ENCODE measurements around the gene DYDC1.
A peak's percentile ranks its signal among the peaks of the same experiment; 100 is the strongest.
"Not testable (repeated sequence)": the region's sequence is repeated elsewhere in the genome, so short reads cannot be mapped to it uniquely, and the experiment has no call there.

The DYDC1 gene

DNA sequence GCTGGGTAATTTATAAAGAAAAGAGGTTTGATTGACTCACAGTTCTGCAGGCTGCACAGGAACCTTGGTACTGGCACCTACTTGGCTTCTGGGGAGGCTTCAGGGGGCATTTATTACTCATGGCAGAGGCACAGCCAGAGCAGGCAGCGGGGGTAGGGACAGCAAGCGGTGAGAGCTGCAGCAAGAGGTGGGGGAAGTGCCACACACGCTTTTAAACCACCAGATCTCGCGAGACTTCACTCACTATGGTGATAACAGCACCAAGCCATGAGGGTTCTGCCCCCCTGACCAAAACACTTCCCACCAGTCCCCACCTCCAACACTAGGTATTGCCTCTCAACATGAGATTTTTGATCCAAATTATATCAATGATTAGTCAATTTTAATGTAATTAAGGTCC is 43.0 kb downstream of the DYDC1 start:
- Histone ChIP-seq H3K4me1 (ENCODE audit: control insufficient read depth, low read depth, low read length) (no peaks in the 10 kb centered on the region), H3K36me3 (ENCODE audit: control insufficient read depth, low read depth, low read length) (no peaks in the 10 kb centered on the region), H3K9ac (ENCODE audit: low read length) (no peak overlapping the region), H3K9me3 (ENCODE audit: control insufficient read depth, low read depth, low read length) (no peaks in the 10 kb centered on the region), H3K27ac (ENCODE audit: low read length) (no peak overlapping the region), H3K27me3 (ENCODE audit: control insufficient read depth, insufficient read depth, low read length) (no peaks in the 10 kb centered on the region), H3K4me3 (ENCODE audit: low read length) (no peak overlapping the region)

DNA sequence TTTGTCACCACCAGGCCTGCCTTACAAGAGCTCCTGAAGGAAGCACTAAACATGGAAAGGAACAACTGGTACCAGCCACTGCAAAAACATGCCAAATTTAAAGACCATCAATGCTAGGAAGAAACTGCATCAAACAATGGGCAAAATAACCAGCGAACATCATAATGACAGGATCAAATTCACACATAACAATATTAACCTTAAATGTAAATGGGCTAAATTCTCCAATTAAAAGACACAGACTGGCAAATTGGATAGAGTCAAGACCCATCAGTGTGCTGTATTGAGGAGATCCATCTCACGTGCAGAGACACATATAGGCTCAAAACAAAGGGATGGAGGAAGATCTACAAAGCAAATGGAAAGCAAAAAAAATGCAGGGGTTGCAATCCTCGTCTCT is 50.6 kb downstream of the DYDC1 start:
- H3K27ac ChIP-seq (ENCODE audit: low read length); H3K27me3 ChIP-seq (ENCODE audit: control insufficient read depth, insufficient read depth, low read length); H3K9me3 ChIP-seq (ENCODE audit: control insufficient read depth, low read depth, low read length); H3K4me3 ChIP-seq (ENCODE audit: low read length); H3K4me1 ChIP-seq (ENCODE audit: control insufficient read depth, low read depth, low read length); H3K36me3 ChIP-seq (ENCODE audit: control insufficient read depth, low read depth, low read length); H3K9ac ChIP-seq (ENCODE audit: low read length): not testable (repeated sequence)

DNA sequence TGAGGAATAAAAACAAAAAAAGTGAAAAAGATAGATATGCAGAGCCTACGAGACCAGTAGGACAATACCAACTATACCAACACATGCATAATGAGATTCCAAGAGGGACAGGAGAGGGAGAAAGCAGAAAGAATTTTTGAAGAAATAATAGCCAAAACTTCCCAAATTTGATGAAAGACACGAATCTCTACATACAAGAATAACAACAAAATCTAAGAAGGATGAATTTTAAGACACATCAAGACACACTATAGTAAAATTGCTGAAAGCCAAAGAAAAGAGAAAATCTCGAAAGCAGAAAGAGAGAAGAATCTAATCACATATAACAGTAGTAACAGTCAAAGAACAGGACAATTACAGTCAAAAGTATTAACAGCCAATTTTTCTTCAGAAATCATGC is 59.6 kb downstream of the DYDC1 start:
- Histone ChIP-seq H3K9me3 (ENCODE audit: control insufficient read depth, low read depth, low read length) (no peaks in the 10 kb centered on the region), H3K27ac (ENCODE audit: low read length) (no peak overlapping the region), H3K9ac (ENCODE audit: low read length) (no peak overlapping the region), H3K27me3 (ENCODE audit: control insufficient read depth, insufficient read depth, low read length) (no peaks in the 10 kb centered on the region), H3K36me3 (ENCODE audit: control insufficient read depth, low read depth, low read length) (no peaks in the 10 kb centered on the region), H3K4me1 (ENCODE audit: control insufficient read depth, low read depth, low read length) (no peaks in the 10 kb centered on the region), H3K4me3 (ENCODE audit: low read length) (no peak overlapping the region)

DNA sequence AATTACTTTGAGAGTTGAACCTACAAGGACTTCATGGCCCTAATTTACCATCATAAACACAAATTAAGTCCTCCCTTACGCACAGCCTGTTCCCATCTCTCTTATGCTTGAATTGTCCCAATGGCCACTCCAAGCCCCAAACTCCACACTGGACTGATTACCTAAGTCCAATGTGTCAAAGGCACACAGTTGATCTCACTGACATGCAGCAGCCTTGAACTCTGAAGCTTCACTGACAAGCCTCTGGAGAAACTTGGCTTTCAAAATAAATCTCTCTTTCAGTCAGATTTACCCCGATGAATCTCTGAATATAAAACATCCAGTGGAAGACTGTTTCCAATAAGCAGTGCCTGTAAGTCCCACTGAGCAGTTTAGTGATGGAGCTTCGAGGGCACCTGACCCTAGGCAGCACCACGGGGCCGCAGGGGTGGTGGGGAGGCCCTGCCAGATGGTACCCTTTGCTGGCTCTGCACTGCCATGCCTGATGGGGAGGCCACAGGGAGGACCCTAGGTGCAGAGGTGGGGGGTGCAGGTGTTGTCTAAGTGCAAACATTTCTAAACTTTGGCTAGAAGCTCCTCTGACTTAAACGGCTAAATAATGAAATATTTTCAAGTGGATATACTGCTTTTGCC is 63.8 kb downstream of the DYDC1 start:
- H3K4me1 ChIP-seq (ENCODE audit: control insufficient read depth, low read depth, low read length): peaks cover 6% of the 10 kb centered on the region
- H3K4me3 ChIP-seq (ENCODE audit: low read length): no peak overlapping the region
- no peak overlapping the region for H3K27ac ChIP-seq (ENCODE audit: low read length)
- no peaks in the 10 kb centered on the region for H3K27me3 ChIP-seq (ENCODE audit: control insufficient read depth, insufficient read depth, low read length)
- H3K36me3 ChIP-seq (ENCODE audit: control insufficient read depth, low read depth, low read length): no peaks in the 10 kb centered on the region
- no peaks in the 10 kb centered on the region for H3K9me3 ChIP-seq (ENCODE audit: control insufficient read depth, low read depth, low read length)
- H3K9ac ChIP-seq (ENCODE audit: low read length): no peak overlapping the region

DNA sequence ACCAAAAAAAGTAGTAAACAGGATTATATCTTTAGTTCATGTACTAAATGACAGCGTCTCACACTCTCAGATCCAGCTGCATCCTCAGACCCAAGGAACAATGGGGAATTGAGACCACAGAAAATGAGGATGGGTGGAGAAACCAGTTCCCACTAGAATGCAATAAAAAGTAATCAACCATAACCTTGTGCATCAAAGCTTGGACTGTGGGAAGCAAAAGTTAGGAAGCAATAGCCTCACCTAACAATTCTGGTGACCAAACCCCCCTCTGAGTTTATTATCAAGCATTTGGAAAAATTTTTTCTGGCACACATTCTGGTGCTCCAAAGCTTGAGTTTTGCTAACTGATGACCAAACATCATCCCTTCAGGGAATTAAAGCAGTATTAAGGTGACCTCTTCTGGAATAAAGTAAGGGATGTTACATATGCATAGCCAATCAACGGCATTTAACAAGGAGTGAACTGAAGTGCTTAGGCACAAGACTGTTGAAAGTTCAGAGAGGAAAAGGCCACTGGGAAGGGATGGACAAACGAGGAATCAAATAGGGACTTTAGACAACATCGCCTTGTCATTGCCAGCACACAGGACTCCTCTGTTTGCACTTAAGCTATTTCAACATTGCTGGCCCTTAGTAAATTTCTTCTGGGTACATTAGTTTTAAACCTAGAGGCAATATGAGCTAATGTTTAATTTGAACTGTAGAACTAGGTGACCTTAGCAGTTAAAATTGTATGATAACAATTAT is 65.9 kb downstream of the DYDC1 start:
- Histone ChIP-seq H3K9ac (ENCODE audit: low read length) (no peak overlapping the region), H3K36me3 (ENCODE audit: control insufficient read depth, low read depth, low read length) (no peaks in the 10 kb centered on the region), H3K4me1 (ENCODE audit: control insufficient read depth, low read depth, low read length) (peaks cover 6% of the 10 kb centered on the region), H3K27me3 (ENCODE audit: control insufficient read depth, insufficient read depth, low read length) (no peaks in the 10 kb centered on the region), H3K9me3 (ENCODE audit: control insufficient read depth, low read depth, low read length) (no peaks in the 10 kb centered on the region), H3K4me3 (ENCODE audit: low read length) (no peak overlapping the region), H3K27ac (ENCODE audit: low read length) (no peak overlapping the region)

DNA sequence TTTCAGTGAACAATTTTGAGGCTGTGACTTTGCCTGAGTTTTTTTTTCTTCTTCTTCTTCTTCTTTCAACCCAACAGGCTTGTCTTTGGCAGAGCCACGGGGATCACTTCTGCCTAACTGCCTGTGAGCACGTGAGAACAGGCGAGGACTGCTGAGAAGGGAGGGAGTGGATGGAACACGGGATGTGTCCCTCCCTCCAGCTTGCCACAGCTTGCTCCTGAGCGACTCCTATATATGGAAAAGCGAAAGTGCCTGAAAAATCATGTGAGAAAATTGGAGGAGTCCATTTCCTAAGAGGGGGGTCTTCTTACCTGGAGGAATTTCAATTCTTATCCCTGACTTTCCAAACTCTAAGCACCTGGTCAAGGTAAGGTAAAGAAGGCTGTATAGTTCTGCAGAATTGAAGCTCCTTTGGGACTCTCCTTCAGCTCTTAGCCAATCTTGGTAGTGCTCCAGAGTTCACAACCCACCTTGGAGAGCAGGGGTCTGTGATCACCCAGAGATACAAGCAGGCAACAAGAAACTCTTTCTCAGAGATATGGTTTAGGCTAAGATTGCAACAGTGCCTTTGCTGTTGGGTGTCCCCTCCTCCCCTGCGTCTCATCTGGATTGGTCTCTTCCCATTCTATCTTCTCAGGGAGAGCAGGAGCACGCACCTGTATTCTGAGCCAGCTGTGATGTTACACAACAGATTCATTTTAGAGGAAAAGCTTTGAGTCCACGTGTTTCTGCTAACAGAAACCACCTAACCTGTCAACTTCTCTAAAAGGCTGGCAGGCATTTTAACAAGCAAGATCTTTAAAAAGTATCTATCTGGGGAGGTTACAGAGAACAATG is 66.9 kb downstream of the DYDC1 start, which contains the start of gene MAT1A:
TSS of gene MAT1A (minus strand) at position 208 of the 837 bp plus-strand sequence. CDS start 235 bp downstream, outside the sequence.
- peak within 1 kb of the TSS; percentile 18 for H3K4me3 ChIP-seq (ENCODE audit: low read length)
- H3K27ac ChIP-seq (ENCODE audit: low read length): no peak within 1 kb of the TSS
- H3K9ac ChIP-seq (ENCODE audit: low read length): no peak within 1 kb of the TSS
- no peaks in the 10 kb centered on the region for H3K9me3 ChIP-seq (ENCODE audit: control insufficient read depth, low read depth, low read length)
- no peaks in the 10 kb centered on the region for H3K36me3 ChIP-seq (ENCODE audit: control insufficient read depth, low read depth, low read length)
- H3K4me1 ChIP-seq (ENCODE audit: control insufficient read depth, low read depth, low read length): peaks cover 6% of the 10 kb centered on the region
- H3K27me3 ChIP-seq (ENCODE audit: control insufficient read depth, insufficient read depth, low read length): no peaks in the 10 kb centered on the region

DNA sequence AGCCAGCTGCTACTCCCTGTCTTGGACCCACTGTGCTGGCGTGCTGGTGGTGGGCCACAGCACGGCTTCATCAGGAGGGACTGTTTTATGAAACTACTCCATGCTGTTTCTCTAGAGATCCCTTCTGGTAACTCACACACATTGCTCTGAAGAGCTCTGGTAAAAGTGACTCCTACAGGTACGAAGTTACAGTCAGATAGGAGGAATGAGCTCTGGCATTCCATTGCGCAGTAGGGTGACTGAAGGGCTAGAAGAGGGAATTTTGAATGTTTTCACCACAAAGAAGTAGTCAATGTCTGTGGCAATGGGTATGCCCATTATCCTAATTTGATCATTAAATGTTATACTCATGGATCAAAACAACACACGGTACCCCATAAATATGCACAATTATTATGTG is 67.7 kb downstream of the DYDC1 start:
- Histone ChIP-seq H3K9me3 (ENCODE audit: control insufficient read depth, low read depth, low read length) (no peaks in the 10 kb centered on the region), H3K27ac (ENCODE audit: low read length) (no peak overlapping the region), H3K4me1 (ENCODE audit: control insufficient read depth, low read depth, low read length) (peaks cover 6% of the 10 kb centered on the region), H3K36me3 (ENCODE audit: control insufficient read depth, low read depth, low read length) (no peaks in the 10 kb centered on the region), H3K4me3 (ENCODE audit: low read length) (peak overlapping the region; percentile 18), H3K9ac (ENCODE audit: low read length) (no peak overlapping the region), H3K27me3 (ENCODE audit: control insufficient read depth, insufficient read depth, low read length) (no peaks in the 10 kb centered on the region)

Data from iPS-18a (cell line).